IPS-15b (cell line): ENCODE results near the gene DISP3.
"Not testable (repeated sequence)": the region's sequence is repeated elsewhere in the genome, so short reads cannot be mapped to it uniquely, and the experiment has no call there.

ENCODE experiments used
- H3K27me3 ChIP-seq: one replicate; pipeline ENCODE4 v1.6.1; 2013; ENCODE audit warnings: low read length; ENCODE audit not compliant: control insufficient read depth, insufficient read depth
- H3K36me3 ChIP-seq: one replicate; pipeline ENCODE4 v1.6.1; 2013; ENCODE audit warnings: low read length; ENCODE audit not compliant: control insufficient read depth, insufficient read depth
- H3K4me1 ChIP-seq: one replicate; pipeline ENCODE4 v1.6.1; 2013; ENCODE audit warnings: mild to moderate bottlenecking, low read length; ENCODE audit not compliant: control insufficient read depth, insufficient read depth
- H3K4me3 ChIP-seq: one replicate; pipeline ENCODE4 v1.5.1; 2013; ENCODE audit warnings: low read depth, low read length
- H3K9ac ChIP-seq: one replicate; pipeline ENCODE4 v1.6.1; 2013; ENCODE audit warnings: low read depth, mild to moderate bottlenecking, low read length
- H3K9me3 ChIP-seq: one replicate; pipeline ENCODE4 v1.6.1; 2013; ENCODE audit warnings: mild to moderate bottlenecking, low read length; ENCODE audit not compliant: control insufficient read depth, insufficient read depth

The DISP3 gene

GRCh38 chr1:11568687-11569086 lies 89.7 kb downstream of the DISP3 start:
- Histone ChIP-seq H3K4me1 (peaks cover 3% of the 10 kb centered on the region), H3K4me3 (no peak overlapping the region), H3K9me3 (no peaks in the 10 kb centered on the region), H3K27me3 (no peaks in the 10 kb centered on the region), H3K9ac (no peak overlapping the region), H3K36me3 (no peaks in the 10 kb centered on the region)

- Histone ChIP-seq H3K9me3 (no peaks in the 10 kb centered on the region), H3K27me3 (no peaks in the 10 kb centered on the region), H3K9ac (no peak overlapping the region), H3K36me3 (no peaks in the 10 kb centered on the region), H3K4me3 (no peak overlapping the region), H3K4me1 (peaks cover 3% of the 10 kb centered on the region)
Observed at GRCh38 chr1:11569551-11569950, 90.6 kb downstream of the DISP3 start.

- Histone ChIP-seq H3K9me3 (no peaks in the 10 kb centered on the region), H3K36me3 (no peaks in the 10 kb centered on the region), H3K9ac (no peak overlapping the region), H3K4me3 (no peak overlapping the region), H3K27me3 (no peaks in the 10 kb centered on the region), H3K4me1 (peaks cover 3% of the 10 kb centered on the region)
Observed at GRCh38 chr1:11569954-11570353, 91.0 kb downstream of the DISP3 start.

DNA sequence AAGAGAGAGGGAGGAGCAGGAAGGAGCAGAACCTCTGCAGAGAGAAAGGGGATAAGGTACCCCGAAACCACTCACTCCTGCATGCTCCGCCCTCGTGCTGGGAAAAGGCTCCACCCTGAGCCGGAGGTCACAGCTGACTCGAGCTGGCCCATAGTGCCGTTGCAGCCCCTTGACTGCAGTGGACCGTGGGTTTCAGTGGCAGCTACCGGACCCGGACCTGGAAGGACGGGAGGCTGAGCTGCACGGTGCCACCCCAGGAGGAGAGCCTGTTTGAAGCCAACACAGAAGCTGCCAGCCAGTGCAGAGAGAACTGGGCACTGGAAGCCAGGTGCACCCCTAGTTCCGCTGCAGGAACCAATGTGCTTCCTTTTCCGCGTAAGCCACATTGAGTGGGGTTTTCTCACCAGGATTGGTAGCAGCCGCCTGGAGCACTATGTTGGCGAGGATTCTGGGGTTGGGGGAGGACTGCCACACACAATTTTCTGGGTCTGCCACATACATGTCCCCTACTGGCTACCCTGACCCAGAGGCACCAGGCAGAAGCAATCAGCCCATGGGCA lies 91.9 kb downstream of the DISP3 start:
- Histone ChIP-seq H3K4me1 (peaks cover 3% of the 10 kb centered on the region), H3K4me3 (no peak overlapping the region), H3K9me3 (no peaks in the 10 kb centered on the region), H3K27me3 (no peaks in the 10 kb centered on the region), H3K9ac (no peak overlapping the region), H3K36me3 (no peaks in the 10 kb centered on the region)

- Histone ChIP-seq H3K4me3 (no peak overlapping the region), H3K36me3 (no peaks in the 10 kb centered on the region), H3K4me1 (peaks cover 3% of the 10 kb centered on the region), H3K27me3 (no peaks in the 10 kb centered on the region), H3K9me3 (no peaks in the 10 kb centered on the region), H3K9ac (no peak overlapping the region)
Observed at GRCh38 chr1:11571906-11572616, 93.1 kb downstream of the DISP3 start.

DNA sequence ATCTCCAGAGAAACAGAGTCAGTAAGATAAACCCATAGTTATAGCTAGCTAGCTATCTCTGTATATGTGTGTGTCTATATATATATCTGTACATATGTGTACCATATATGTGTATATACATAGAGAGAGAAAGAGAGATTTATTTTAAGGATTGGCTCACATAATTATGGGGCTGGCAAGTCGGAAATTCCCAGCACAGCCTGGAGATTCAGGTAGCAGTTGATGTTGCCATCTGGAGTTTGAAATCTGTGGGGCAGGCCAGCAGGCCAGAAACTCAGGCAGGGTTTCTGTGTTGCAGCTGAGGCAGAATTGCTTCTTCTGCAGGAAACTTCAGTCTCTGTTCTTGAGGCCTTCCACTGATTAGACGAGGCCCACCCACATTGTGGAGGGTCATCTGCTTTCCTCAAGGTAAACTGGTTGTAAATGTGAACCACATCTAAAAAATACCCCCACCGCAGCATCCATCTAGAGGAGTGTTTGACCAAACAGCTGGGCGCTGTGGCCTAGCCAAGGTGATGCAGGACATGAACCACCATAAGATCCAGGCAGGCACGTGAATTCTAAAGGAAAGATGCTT lies 94.2 kb downstream of the DISP3 start:
- Histone ChIP-seq H3K4me3 (no peak overlapping the region), H3K36me3 (no peaks in the 10 kb centered on the region), H3K27me3 (no peaks in the 10 kb centered on the region), H3K4me1 (no peaks in the 10 kb centered on the region), H3K9ac (no peak overlapping the region), H3K9me3 (no peaks in the 10 kb centered on the region)

GRCh38 chr1:11575553-11575952 lies 96.6 kb downstream of the DISP3 start:
- H3K9me3 ChIP-seq, result no peaks in the 10 kb centered on the region
- no peaks in the 10 kb centered on the region for H3K4me1 ChIP-seq
- no peak overlapping the region for H3K9ac ChIP-seq
- no peaks in the 10 kb centered on the region for H3K36me3 ChIP-seq
- no peaks in the 10 kb centered on the region for H3K27me3 ChIP-seq
- no peak overlapping the region for H3K4me3 ChIP-seq

GRCh38 chr1:11576109-11576875 lies 97.3 kb downstream of the DISP3 start:
- H3K9me3 ChIP-seq, result no peaks in the 10 kb centered on the region
- H3K4me3 ChIP-seq, result no peak overlapping the region
- no peak overlapping the region for H3K9ac ChIP-seq
- no peaks in the 10 kb centered on the region for H3K27me3 ChIP-seq
- no peaks in the 10 kb centered on the region for H3K4me1 ChIP-seq
- H3K36me3 ChIP-seq, result no peaks in the 10 kb centered on the region

GRCh38 chr1:11578004-11578403 lies 99.0 kb downstream of the DISP3 start:
- H3K4me1 ChIP-seq, result no peaks in the 10 kb centered on the region
- no peaks in the 10 kb centered on the region for H3K27me3 ChIP-seq
- H3K9me3 ChIP-seq, result no peaks in the 10 kb centered on the region
- no peaks in the 10 kb centered on the region for H3K36me3 ChIP-seq
- no peak overlapping the region for H3K9ac ChIP-seq
- no peak overlapping the region for H3K4me3 ChIP-seq

DNA sequence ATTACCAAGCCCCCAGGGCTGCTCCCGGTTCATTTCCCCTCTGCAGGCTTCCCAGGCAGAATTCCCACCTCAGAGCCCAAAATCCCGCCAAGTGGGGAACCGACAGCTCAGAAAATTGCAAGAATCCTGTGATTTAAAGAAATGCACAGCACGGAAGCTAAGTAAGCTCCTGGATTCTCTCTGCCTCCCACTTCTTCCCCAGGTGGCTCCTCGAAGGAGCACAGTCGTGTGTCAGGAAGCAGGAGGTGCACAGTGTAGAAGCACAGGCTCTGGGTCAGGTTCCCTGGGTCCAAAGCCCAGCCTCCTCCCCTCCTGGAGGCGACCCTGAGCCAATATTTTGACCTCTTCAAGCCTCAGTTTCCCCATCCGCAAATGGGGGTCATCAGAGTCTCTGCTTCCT lies 100.6 kb downstream of the DISP3 start:
- no peaks in the 10 kb centered on the region for H3K27me3 ChIP-seq
- no peak overlapping the region for H3K4me3 ChIP-seq

GRCh38 chr1:11580049-11580448 lies 101.1 kb downstream of the DISP3 start:
- not testable (repeated sequence) for H3K27me3 ChIP-seq, H3K4me1 ChIP-seq, H3K9ac ChIP-seq, H3K4me3 ChIP-seq, H3K9me3 ChIP-seq, H3K36me3 ChIP-seq

More for the DNA sequence above, 100.6 kb downstream of the DISP3 start:
- Histone ChIP-seq H3K9ac (no peak overlapping the region), H3K4me1 (no peaks in the 10 kb centered on the region), H3K9me3 (no peaks in the 10 kb centered on the region), H3K36me3 (no peaks in the 10 kb centered on the region)
